DMS 273 (cell line): ENCODE results near the gene CIART.
"Not testable (repeated sequence)": the region's sequence is repeated elsewhere in the genome, so short reads cannot be mapped to it uniquely, and the experiment has no call there.

Source experiments
- DNase-seq: peaks from one replicate; lab custom pipeline; 2025; ENCODE audit not compliant: unreplicated experiment; lab: John Stamatoyannopoulos, UW

The CIART gene, protein sequence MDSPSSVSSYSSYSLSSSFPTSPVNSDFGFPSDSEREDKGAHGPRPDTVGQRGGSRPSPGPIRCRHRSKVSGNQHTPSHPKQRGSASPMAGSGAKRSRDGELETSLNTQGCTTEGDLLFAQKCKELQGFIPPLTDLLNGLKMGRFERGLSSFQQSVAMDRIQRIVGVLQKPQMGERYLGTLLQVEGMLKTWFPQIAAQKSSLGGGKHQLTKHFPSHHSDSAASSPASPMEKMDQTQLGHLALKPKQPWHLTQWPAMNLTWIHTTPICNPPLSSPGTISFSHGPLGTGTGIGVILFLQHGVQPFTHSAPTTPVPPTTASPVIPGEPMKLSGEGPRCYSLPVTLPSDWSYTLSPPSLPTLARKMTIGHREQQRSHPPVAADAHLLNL

DNA sequence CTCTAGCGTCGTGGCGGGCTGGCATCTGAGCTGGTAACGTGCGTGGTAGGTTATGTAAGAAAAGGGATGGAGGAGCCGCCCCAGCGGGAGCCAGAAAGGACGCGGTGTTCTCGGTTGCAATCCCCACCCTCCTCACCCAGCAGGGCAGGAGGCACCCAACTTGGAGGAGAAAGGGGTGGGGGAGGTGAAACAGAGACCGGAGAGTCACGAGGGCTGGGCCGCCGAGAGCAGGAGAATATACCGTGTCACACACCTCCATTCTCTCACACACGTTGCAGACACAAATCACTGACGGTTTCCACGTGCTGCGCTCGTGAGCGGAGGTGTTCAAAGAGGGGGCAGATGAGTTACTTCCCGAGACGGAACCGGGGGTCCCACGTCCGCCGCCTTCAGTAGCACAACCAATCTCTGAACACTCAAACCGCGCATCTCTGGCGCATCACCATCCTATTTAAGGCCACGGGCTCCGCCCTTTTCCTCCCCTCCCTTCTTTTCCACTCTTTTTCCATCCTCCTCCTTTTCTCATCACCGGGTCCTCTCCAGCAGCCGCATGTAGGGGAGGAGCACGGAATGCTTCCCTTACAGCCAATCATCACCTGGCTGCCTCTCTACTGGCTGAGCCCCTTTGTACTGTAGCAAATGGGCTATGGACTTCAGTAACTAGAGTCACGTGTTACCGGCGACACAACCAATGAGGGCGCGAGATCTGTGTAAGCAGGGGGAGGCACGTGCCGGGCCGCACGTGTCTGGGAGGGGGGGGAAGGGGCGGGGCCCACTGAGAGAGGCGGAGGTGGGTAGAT is at the start of gene CIART:
Gene CIART, plus strand, starts transcription at position 797 of the 800 bp plus-strand sequence. CDS start 714 bp downstream, outside the sequence.
- peak; percentile 99 for DNase-seq

DNA sequence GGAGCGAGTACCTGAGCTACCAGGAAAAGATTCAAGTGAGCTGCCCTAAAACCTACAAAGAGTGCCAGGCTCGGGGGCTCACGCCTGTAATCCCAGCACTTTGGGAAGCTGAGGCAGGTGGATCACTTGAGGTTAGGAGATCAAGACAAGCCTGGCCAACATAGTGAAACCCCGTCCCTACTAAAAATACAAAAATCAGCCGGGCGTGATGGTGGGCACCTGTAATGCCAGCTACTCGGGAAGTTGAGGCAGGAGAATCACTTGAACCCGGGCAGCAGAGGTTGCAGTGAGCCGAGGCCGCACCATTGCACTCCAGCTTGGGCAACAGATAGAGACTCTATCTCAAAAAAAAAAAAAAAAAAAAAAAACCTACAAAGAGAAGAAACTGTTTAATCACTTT is 49.4 kb upstream of the CIART start:
- not testable (repeated sequence) for DNase-seq

DNA sequence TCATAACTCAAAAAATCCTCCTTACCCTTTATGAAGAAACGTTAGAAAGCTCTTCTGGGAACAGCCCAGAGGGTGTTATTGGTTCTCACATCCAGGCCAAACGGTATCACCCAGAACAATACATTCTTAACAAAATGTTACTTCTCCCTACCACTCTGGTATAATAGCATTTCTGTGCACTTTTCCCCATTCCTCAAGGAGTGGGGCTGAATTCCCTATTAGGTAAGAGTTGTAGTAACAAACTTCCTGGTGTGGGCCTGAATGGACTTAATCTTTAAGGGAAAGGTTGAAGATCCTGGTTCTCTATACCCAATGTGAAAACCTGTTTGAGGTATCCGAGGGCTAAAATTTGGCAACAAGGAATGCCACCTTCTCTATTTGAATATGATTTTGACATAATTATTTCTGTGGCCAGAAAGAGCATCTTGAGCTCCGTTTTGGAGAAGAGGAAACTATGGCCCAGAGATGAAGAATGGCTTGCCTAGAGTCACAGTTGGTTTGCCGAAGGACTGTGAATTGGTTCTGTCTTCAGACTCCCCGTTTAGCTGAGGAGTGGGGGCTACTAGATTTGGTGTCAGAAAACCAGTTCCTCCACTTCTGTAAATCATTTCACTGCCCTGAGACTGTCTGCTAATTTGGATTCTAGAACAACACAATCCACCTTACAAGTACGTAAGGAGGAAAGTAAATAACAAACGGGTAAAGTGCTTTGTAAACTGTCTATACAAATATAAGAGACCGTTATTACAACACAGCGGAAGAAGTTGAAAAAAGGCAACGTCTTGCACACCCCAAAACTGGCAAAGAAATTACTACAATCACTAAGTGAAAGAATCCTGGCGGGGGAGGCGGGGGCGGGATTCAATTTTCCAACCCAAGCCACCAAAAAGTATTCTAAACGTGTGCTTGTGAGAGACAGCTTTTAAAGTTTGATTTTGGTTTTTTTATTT is 48.7 kb upstream of the CIART start:
- DNase-seq = no peak

DNA sequence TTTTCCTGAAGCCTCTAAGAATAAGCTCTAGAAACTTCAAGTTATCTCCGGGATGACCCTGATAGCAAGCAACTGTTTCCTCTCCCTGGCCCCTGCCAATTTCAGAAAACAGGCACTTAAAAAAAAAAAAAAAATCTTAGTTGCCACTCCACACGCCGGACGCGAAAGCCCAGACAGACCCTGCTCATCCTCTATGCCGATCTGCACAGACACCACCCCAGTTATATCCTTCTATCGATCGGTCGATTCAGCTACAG is 48.1 kb upstream of the CIART start:
- DNase-seq = no peak

DNA sequence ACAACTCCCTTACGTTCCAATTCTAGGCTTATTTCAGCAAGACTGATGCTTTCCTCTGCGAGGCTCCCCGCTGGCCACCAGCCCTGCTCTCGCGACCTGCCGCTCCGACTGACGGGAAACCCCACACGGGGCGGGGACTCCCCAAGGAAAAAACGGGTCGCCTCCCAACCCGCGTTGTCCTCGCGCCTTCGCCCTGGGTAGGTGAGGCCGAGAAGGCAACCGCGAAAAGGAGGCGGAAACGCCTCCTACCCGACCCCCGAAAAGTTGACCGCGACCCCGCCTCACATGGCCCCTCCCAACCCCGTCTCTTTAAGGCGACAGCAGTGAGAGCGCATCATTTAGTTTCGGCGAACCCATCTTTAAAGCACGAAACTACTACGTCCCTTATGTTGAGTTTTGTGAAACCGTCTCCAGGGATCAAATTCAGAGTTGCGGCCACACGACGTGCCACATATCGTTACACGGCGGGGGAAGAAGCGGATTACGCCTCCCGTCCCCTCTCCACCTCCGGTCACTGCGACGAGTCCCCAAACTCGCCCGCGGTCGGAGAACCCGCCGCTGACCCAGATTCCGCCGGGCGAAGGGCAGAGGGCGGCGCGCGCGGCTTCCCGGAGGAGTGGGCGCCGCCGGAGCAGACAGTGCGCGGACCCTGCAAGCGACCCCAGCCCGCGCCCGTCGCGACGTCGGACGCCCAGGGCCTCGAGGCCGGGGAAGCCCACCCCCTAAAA is 47.6 kb upstream of the CIART start:
- DNase-seq = peak; percentile 85

DNA sequence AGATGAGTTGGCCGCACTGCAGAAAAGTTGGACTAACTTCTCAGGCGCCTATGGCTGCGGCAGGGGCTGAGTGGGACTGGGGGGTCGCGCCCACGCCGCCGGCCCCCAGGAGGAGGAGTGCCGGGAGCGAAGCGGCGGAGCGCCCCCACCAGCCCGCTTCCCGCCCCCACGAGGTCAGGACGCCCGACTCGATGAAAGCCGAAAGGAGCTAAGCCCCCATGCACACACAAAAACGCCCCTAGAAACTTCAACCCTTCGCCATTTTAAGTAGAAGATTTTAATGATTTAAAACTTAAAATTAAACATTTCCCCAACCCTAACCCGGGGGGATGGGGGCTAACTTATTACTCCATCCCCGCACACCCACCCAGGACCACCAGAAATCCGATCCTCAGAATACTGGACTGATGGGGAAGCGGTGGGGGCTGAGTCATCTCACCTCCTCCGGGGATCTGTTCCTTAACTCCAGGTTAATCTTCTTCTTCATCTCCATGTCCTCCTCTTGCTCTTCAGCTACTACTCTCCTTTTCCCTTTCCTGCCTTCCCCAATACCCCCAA is 47.0 kb upstream of the CIART start:
- DNase-seq = peak; percentile 60

DNA sequence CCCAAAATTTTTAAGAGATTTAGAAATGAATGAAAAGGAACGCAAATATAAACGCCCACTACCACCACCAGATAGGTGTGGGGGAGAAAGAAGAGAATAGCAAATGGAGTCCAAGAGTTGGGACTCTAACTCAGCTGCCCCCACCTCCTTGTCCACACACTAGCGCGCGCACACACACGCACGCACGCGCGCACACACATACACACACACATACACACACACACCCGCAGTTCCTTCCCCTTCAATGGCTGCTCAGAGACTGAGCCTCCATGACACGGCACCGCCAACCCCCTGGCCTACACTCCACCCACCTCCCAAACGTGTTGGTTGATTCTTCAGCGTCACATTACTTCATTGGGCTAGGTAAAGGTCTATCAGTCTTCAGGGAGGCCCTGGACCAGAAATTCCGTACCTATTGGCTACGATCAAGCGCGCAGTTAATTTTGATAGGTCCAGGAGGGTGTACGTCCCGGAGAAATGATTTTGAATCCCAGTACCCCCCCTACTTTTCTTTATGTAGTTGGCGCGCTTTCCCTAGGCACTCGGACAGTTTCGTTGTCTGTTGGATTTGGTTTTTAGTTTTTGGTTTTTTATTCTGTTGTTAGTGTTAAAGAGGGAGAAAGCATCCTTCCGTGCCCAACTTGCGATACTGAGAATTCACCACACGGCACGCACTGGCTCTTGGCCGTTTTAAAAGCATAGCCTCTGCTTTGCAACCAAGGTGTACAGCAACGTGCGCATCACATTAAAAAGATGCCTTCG is 46.3 kb upstream of the CIART start, which contains the start of gene ANP32E:
Gene ANP32E, minus strand, starts transcription at position 261 of the 762 bp plus-strand sequence. CDS start 326 bp downstream, outside the sequence.
- DNase-seq = peak; percentile 99

DNA sequence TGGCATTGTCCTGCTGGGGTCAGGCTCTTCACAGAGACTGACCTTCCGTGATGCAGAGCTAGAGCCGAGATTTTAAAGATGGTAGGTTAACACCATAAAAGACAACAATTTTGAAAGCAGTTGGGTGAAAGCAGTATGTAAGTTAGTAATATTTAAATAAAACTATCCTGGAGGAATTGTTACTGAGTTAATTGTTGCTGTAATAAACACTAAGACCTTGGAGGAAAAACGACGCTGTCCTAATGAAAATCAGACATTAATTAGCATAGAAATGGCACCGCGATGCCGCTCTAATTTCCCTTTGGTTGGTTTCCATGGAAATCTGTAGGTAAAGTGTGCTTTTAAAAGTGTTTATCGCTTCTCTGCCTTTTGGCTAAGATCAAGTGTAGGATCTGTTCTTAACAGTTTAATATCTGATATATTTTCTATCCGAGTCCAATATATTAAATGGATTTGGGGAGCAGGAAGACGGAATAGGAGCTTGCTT is 45.7 kb upstream of the CIART start:
- DNase-seq = peak; percentile 49

DNA sequence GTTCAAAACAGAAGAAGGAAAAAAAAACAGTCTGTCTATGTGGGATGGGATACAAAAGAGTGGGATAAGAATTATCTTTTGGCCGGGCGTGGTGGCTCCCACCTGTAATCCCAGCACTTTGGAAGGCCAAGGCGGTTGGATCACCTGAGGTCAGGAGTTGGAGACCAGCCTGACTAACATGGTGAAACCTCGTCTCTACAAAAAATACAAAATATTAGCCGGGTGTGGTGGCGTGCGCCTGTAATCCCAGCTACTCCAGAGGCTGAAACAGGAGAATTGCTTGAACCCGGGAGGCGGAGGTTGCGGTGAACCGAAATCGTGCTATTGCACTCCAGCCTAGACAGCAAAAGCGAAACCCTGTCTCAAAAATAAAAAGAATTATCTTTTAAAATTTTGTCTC is 45.2 kb upstream of the CIART start:
- not testable (repeated sequence) for DNase-seq

DNA sequence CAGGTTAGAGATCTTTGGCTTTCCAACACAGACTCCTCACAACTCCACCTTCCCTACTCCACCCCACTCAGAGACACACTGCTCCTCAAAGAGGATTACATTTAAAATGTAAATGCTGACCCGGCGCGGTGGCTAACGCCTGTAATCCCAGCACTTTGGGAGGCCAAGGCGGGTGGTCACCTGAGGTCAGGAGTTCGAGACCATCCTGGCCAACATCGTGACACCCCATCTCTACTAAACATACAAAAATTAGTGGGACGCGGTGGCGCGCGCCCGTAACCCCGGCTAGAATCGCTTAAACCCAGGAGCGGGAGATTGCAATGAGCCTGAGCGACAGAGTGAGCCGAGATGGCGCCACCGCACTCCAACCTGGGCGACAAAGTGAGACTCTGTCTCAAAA is 44.6 kb upstream of the CIART start:
- DNase-seq = no peak

DNA sequence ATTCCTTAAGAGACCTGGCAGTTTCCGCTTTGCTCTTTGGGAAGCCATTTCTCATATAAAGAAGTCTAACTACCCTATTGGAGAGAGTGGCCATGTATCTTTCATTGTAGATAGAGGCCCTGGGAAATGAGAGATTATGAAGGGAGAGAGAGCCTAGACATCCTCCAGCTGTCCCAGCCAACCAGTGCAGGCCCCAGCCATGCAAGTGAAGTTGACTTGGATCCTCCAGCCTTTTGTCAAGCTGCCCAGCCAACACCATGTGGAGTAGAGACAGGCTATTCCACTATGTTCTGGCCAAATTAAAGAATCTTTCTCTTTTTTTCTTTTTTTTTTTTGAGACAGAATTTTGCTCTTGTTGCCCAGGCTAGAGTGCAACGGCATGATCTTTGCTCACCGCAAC is 39.4 kb upstream of the CIART start:
- peak; percentile 41 for DNase-seq

DNA sequence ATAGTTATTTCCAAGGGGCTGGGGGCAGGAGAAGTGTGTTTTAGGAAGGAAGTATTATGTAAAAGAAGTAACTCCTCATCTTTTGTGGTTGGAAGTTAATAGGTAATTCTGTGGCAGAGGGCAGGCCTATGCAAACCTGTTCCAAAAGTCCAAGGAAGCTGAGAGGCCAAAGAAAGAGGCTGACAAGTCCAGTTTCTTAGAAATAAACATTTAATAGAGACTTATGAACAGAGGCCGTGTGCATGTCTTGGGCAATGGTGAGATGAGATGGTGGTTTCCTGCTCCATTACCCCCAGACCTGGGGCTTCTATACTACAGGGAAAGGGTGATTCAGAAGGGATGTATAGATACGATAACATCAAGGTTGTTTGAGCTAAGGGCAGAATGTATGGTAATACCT is 32.4 kb upstream of the CIART start:
- DNase-seq = no peak

DNA sequence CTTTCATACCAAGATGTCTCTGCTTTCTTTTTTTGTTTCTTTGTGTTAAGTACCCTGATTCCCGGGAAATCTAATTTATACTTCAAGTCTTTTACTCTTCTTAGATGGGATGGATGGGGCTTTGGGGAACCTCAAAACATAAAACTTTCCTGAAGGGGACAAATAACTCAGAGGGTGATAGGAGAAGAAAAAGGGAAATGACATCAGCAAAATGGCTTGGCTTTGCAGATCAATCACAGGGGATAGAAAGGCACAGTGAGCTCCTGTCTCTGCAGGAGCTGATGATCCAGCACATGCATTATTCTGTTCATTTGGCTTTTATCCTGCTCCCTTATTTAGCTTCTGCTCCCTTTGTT is 26.2 kb upstream of the CIART start:
- peak; percentile 57 for DNase-seq

DNA sequence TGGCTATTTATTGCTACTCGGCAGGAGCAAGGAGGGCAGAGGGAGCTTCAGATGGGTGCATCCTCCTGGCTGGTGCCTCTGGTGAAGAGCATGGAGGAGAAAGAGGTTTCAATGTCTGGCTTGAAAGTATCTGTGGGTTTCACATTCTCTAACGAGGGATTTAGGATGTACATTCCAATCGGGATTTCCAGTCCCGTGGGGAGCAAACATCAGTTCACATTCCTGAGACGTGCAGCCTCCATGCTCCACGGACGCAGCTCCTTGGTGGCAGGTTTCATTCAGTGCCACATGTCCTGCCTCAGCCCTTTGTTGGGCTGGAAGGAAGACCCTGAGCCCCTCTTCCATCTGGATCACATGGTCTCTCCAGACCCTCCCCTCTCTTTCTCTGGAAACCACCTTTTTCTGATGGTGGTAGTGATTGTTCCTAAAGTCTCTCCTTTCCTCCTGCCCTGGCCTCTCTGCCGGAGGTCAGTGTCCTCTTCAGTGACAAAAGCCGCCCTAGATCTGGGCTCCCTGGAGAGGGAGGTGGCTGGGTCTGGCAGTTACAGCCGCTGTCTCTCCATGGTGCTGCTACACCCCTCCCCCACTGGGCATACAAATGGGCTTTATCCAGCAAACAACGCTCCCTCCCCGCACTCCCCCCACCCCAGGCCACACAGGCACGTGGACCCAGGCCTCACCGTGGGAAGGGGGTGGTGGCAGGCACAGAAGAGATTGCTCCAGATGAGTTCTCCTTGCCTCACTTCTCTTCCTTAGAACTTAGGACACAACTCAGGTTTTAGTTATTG is 25.6 kb upstream of the CIART start:
- DNase-seq = peak; percentile 44

DNA sequence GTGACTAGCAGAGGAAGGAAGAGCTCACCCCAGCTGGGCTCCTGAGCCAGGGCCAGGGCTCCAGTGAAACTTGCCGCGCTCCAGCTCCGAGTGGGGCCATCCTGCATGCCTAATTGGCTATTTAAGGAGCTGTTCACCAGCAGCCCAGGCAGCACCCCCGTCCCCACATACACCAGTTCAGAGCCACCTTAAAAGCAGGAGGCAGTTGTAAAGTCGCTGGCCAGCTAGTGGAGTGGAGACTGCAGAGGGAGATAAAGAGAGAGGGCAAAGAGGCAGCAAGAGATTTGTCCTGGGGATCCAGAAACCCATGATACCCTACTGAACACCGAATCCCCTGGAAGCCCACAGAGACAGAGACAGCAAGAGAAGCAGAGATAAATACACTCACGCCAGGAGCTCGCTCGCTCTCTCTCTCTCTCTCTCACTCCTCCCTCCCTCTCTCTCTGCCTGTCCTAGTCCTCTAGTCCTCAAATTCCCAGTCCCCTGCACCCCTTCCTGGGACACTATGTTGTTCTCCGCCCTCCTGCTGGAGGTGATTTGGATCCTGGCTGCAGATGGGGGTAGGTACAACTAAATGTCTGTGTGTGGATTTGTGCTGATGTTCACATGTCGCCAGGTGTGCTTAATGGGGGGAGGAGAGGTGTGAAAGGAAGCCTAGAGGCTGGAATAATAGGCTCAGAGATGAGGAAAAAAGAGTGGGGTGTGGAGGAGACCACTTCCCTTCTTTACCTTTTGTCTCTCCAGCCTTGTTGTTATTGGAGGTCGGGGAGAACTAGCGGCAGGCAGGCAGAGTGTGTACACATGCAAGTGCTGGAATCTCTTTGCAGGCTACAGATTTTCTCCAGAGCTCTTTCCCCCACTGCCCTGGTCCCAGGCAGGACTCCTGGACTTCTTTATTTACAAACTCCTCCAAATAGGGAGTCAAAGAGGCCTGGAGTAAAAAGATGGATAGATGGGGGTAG is 24.4 kb upstream of the CIART start, which contains the start of gene CA14:
Gene CA14, plus strand, starts transcription at position 151 of the 962 bp plus-strand sequence. Its CDS starts 355 bp downstream, at position 506.
- peak; percentile 66 for DNase-seq

DNA sequence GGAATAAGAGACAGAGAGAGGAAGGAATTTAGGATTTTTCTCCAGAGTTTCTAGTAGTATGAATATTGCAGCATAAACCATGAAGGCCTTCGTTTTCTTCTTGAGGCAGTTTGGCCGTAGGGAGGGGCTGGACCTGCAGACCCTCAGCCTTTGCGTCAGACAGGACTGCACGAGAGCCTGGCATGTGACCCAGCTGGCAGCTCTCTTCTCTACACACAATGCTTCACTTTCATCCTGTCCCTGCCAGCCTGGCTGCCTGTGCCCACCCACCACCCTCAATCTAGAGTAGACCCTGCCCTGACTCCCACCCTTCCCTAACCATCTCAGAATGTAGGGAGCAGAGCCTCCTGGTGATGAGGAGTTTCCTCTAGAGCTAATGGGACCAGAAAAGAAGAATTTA is 23.1 kb upstream of the CIART start:
- peak; percentile 31 for DNase-seq
